OCI-LY7 (cell line): Measurements from ENCODE around the gene RNF130. TPM values are rescaled to one million over a fixed set of nuclear protein-coding genes. Genes with fewer than 3 reads are reported as not detected.
"Not testable (repeated sequence)": the region's sequence is repeated elsewhere in the genome, so short reads cannot be mapped to it uniquely, and the experiment has no call there.

Experiments
- BruUV-seq: library from RNA; stranded (reverse); fragments of 400-500 nt; replicated peaks from 2 replicates; lab custom pipeline; 2021; lab: Mats Ljungman, UMichigan
- CTCF ChIA-PET: fragments of 300-600 bp; sonication (Branson Sonifier 250); formaldehyde crosslinking; loops from one replicate; lab custom pipeline; 2022; ENCODE audit warnings: antibody characterized with exemption; ENCODE audit not compliant: unreplicated experiment; lab: Charles Lee
- POLR2A ChIA-PET: fragments of 300-600 bp; sonication (Branson Sonifier 250); formaldehyde crosslinking; loops from one replicate; lab custom pipeline; 2022; ENCODE audit warnings: antibody characterized with exemption; lab: Charles Lee
- DNase-seq: peaks from one replicate; pipeline ENCODE4 v3.0.0-alpha.2; 2015; ENCODE audit warnings: low spot score
- H2AFZ ChIP-seq: fragments of 200-600 bp; sonication (generic), shearing (Covaris generic); 2 replicates; pipeline ENCODE4 v1.6.1; 2014; ENCODE audit warnings: mild to moderate bottlenecking, antibody characterized with exemption, low read length, moderate library complexity
- H3K27ac ChIP-seq: fragments of 200-600 bp; sonication (generic); 2 replicates; pipeline ENCODE4 v1.5.1; 2014; ENCODE audit warnings: mixed run types, low read depth, mild to moderate bottlenecking, moderate library complexity, low read length, inconsistent platforms; ENCODE audit not compliant: poor library complexity, severe bottlenecking
- H3K36me3 ChIP-seq: fragments of 200-600 bp; sonication (generic); 2 replicates; pipeline ENCODE4 v1.6.1; 2014; ENCODE audit warnings: mild to moderate bottlenecking, antibody characterized with exemption, low read length, moderate library complexity, mixed read lengths; ENCODE audit not compliant: insufficient read depth
- H3K4me1 ChIP-seq: fragments of 200-600 bp; sonication (generic); 2 replicates; pipeline ENCODE4 v1.5.1; 2014; ENCODE audit warnings: mild to moderate bottlenecking, low read length; ENCODE audit not compliant: insufficient read depth, poor library complexity, severe bottlenecking
- H3K4me2 ChIP-seq: fragments of 200-600 bp; sonication (generic); 2 replicates; pipeline ENCODE4 v1.6.1; 2014; ENCODE audit warnings: mild to moderate bottlenecking, low read length
- H3K4me3 ChIP-seq: fragments of 200-600 bp; sonication (generic); 2 replicates; pipeline ENCODE4 v1.5.1; 2014; ENCODE audit warnings: mild to moderate bottlenecking, low read depth, low read length; ENCODE audit not compliant: poor library complexity, severe bottlenecking
- H3K79me2 ChIP-seq: fragments of 200-600 bp; sonication (generic); 2 replicates; pipeline ENCODE4 v1.6.1; 2016; ENCODE audit warnings: low read depth, mild to moderate bottlenecking, low read length, moderate library complexity, mixed read lengths; ENCODE audit not compliant: insufficient read depth
- H3K9me2 ChIP-seq: fragments of 200-600 bp; sonication (generic); 2 replicates; pipeline ENCODE4 v1.6.1; 2016; ENCODE audit warnings: mild to moderate bottlenecking, low read length, mixed read lengths; ENCODE audit not compliant: insufficient read depth
- H3K9me3 ChIP-seq: fragments of 200-600 bp; sonication (generic); 2 replicates; pipeline ENCODE4 v1.6.1; 2014; ENCODE audit warnings: mild to moderate bottlenecking, mixed run types, low read length, mixed read lengths
- H4K20me1 ChIP-seq: fragments of 200-600 bp; sonication (generic); 2 replicates; pipeline ENCODE4 v1.6.1; 2014; ENCODE audit warnings: mild to moderate bottlenecking, antibody characterized with exemption, low read length, moderate library complexity, mixed read lengths; ENCODE audit not compliant: insufficient read depth
- CTCF ChIP-seq: fragments of 200-600 bp; sonication (generic); conservative IDR thresholded peaks from 2 replicates; pipeline ENCODE4 v1.5.1; 2014; ENCODE audit warnings: mild to moderate bottlenecking, antibody characterized with exemption, low read length, moderate library complexity, mixed read lengths
- EZH2phosphoT487 ChIP-seq: fragments of 200-600 bp; sonication (generic); IDR thresholded peaks from 2 replicates; pipeline ENCODE4 v1.6.1; 2018; ENCODE audit warnings: low read depth, borderline replicate concordance, mild to moderate bottlenecking, mixed run types, antibody characterized with exemption, low read length, moderate library complexity, mixed read lengths
- intact Hi-C: fragments of 100-400 bp; cut with micrococcal nuclease; formaldehyde crosslinking; loops from one replicate; pipeline ENCODE4 v1.10.0; 2022; ENCODE audit not compliant: unreplicated experiment
- total RNA-seq, 2 experiments: library from RNA; depleted of rRNA in 1 of 2; stranded (reverse); fragments of >200 nt in 1 of 2; shearing (Covaris generic) in 1 of 2; gene quantifications; 2 replicates each; pipeline ENCODE4 v1.2.3, GENCODE V29; 2014 to 2022

The RNF130 gene
- total RNA-seq, 2 experiments from 2014 or later: 0.16 TPM; not detected in 1

GRCh38 chr5:179991106-179991505 is 80.5 kb downstream of the RNF130 start:
- intact Hi-C loops: no loop called here
- Histone ChIP-seq H3K4me2 (no peak overlapping the region), H3K36me3 (no peaks in the 10 kb centered on the region), H4K20me1 (no peaks in the 10 kb centered on the region), H3K79me2 (no peaks in the 10 kb centered on the region), H2AFZ (no peak overlapping the region), H3K27ac (no peak overlapping the region), H3K9me2 (no peaks in the 10 kb centered on the region), H3K4me3 (no peak overlapping the region), H3K9me3 (no peaks in the 10 kb centered on the region), H3K4me1 (no peaks in the 10 kb centered on the region)
- POLR2A ChIA-PET: no interaction called here
- CTCF ChIA-PET: no interaction called here
- DNase-seq: no peak
- BruUV-seq: no TSS peak
- TF ChIP-seq CTCF: no peak
- no peak for TF ChIP-seq EZH2phosphoT487

- POLR2A ChIA-PET, intact Hi-C loops, CTCF ChIA-PET, H3K9me2 ChIP-seq, H3K9me3 ChIP-seq, H3K4me3 ChIP-seq, H3K79me2 ChIP-seq, H4K20me1 ChIP-seq, H3K36me3 ChIP-seq, H3K4me2 ChIP-seq, DNase-seq, H2AFZ ChIP-seq, H3K27ac ChIP-seq, BruUV-seq, H3K4me1 ChIP-seq: not testable (repeated sequence)
- TF ChIP-seq CTCF: peak; percentile 57
These were observed 81.0 kb downstream of the RNF130 start for GRCh38 chr5:179990525-179990924.

- Histone ChIP-seq H3K27ac (no peak overlapping the region), H3K4me2 (no peak overlapping the region), H3K79me2 (no peaks in the 10 kb centered on the region), H2AFZ (no peak overlapping the region), H3K4me3 (no peak overlapping the region), H4K20me1 (no peaks in the 10 kb centered on the region), H3K9me2 (no peaks in the 10 kb centered on the region), H3K9me3 (no peaks in the 10 kb centered on the region), H3K36me3 (no peaks in the 10 kb centered on the region), H3K4me1 (no peaks in the 10 kb centered on the region)
- ChIA-PET POLR2A (no interaction called here), CTCF (no interaction called here)
- no TSS peak for BruUV-seq
- no peak for DNase-seq
- TF ChIP-seq CTCF (no peak), EZH2phosphoT487 (no peak)
- intact Hi-C loops: no loop called here
These were observed 85.2 kb downstream of the RNF130 start for GRCh38 chr5:179986328-179986727.
